Keratinocyte (primary cell): ENCODE results near the gene APOBEC3C. TPM values are rescaled to one million over a fixed set of nuclear protein-coding genes. Genes with fewer than 3 reads are reported as not detected.

Experiments used
- DNase-seq: peaks from one replicate; pipeline ENCODE4 v3.0.0-alpha.2; 2011; ENCODE audit warnings: low read depth, missing footprints, low spot score
- FAIRE-seq: peaks from 2 replicates; lab custom pipeline; 2011; peaks lifted over from hg19 to GRCh38; lab: Jason Lieb, UNC
- H2AFZ ChIP-seq: 2 replicates; pipeline ENCODE4 v1.6.0; 2012; ENCODE audit warnings: low read length, control low read depth, inconsistent platforms; ENCODE audit not compliant: control insufficient read depth
- H3K27ac ChIP-seq: 2 replicates; pipeline ENCODE4 v1.5.1; 2011; ENCODE audit warnings: low read length; ENCODE audit not compliant: control insufficient read depth, insufficient read depth
- H3K27me3 ChIP-seq: 3 replicates; pipeline ENCODE4 v1.6.0; 2011; ENCODE audit warnings: low read length; ENCODE audit not compliant: control insufficient read depth, insufficient read depth; ENCODE audit errors: extremely low read depth
- H3K36me3 ChIP-seq, 2 experiments: 2 replicates in 1 of 2; 3 replicates in 1 of 2; pipeline ENCODE4 v1.5.1; 2011; ENCODE audit warnings: low read length in 2 of 2, mild to moderate bottlenecking in 1 of 2; ENCODE audit not compliant: control insufficient read depth in 2 of 2, insufficient read depth in 2 of 2; ENCODE audit errors: extremely low read depth in 1 of 2
- H3K4me1 ChIP-seq: 3 replicates; pipeline ENCODE4 v1.5.1; 2011; ENCODE audit warnings: low read length; ENCODE audit not compliant: control insufficient read depth, insufficient read depth; ENCODE audit errors: extremely low read depth
- H3K4me2 ChIP-seq: 3 replicates; pipeline ENCODE4 v1.6.0; 2011; ENCODE audit warnings: low read depth, low read length; ENCODE audit not compliant: control insufficient read depth, insufficient read depth; ENCODE audit errors: extremely low read depth
- H3K4me3 ChIP-seq, 3 experiments: fragments of 200-600 bp in 1 of 3; sonication (generic) in 1 of 3; 2 replicates in 2 of 3; 3 replicates in 1 of 3; pipeline ENCODE4 v1.5.1; 2011 to 2016; ENCODE audit warnings: low read length in 3 of 3, mild to moderate bottlenecking in 3 of 3, control low read depth in 2 of 3, inconsistent platforms in 1 of 3, low read depth in 1 of 3, mixed read lengths in 1 of 3, mixed run types in 1 of 3, moderate library complexity in 1 of 3; ENCODE audit not compliant: control insufficient read depth in 2 of 3, insufficient read depth in 2 of 3; ENCODE audit errors: extremely low read depth in 1 of 3
- H3K79me2 ChIP-seq: 2 replicates; pipeline ENCODE4 v1.6.0; 2012; ENCODE audit warnings: low read length; ENCODE audit not compliant: control insufficient read depth, insufficient read depth
- H3K9ac ChIP-seq: 3 replicates; pipeline ENCODE4 v1.6.0; 2011; ENCODE audit warnings: low read length; ENCODE audit not compliant: control insufficient read depth, insufficient read depth; ENCODE audit errors: extremely low read depth
- H3K9me1 ChIP-seq: 3 replicates; pipeline ENCODE4 v1.6.0; 2011; ENCODE audit warnings: low read length; ENCODE audit not compliant: control insufficient read depth, insufficient read depth; ENCODE audit errors: extremely low read depth
- H3K9me3 ChIP-seq: 2 replicates; pipeline ENCODE4 v1.5.1; 2012; ENCODE audit warnings: low read depth, low read length; ENCODE audit not compliant: control insufficient read depth
- H4K20me1 ChIP-seq: 3 replicates; pipeline ENCODE4 v1.6.0; 2011; ENCODE audit warnings: low read length; ENCODE audit not compliant: control insufficient read depth, insufficient read depth; ENCODE audit errors: extremely low read depth
- CTCF ChIP-seq, 3 experiments: IDR thresholded peaks in 1 of 3; conservative IDR thresholded peaks in 1 of 3; optimal IDR thresholded peaks in 1 of 3; 2 replicates in 2 of 3; 3 replicates in 1 of 3; pipeline versions ENCODE3 to v1.5.1; 2011; ENCODE audit warnings: low read length in 3 of 3, mild to moderate bottlenecking in 3 of 3, moderate library complexity in 2 of 3, control low read depth in 1 of 3, inconsistent platforms in 1 of 3; ENCODE audit not compliant: insufficient read depth in 2 of 3; ENCODE audit errors: extremely low read depth in 1 of 3
- EZH2 ChIP-seq: IDR thresholded peaks from one replicate; pipeline ENCODE4 v1.6.1; 2012; ENCODE audit warnings: inconsistent platforms, mild to moderate bottlenecking, low read length, moderate library complexity
- dilution Hi-C: fragments of 300-500 bp; cut with MboI; formaldehyde crosslinking; loops from one replicate; pipeline ENCODE4 v1.7.0; 2020; ENCODE audit warnings: low sequenced_read_pairs; ENCODE audit not compliant: extremely low pct_ligation_motif_present
- polyA plus RNA-seq, 5 experiments: library from polyadenylated mRNA; depleted of rRNA in 3 of 5; stranded (reverse) in 3 of 5; stranded (forward) in 1 of 5; unstranded in 1 of 5; fragments of >200 nt; gene quantifications; 1 replicate in 1 of 5; 2 replicates in 3 of 5; 3 replicates in 1 of 5; pipeline versions ENCODE4 v1.2.1 to v1.2.3, GENCODE V29; 2011 to 2012; ENCODE audit warnings: missing spikeins in 2 of 5, low read depth in 1 of 5, low replicate concordance in 1 of 5

Gene APOBEC3C
- polyA plus RNA-seq, 1 donor (not counting 4 experiments of a cell fraction or from before 2014, with no cell fraction given) = 34.7 TPM

- H3K36me3 ChIP-seq = no peaks in the 10 kb centered on the region
- H3K27me3 ChIP-seq = peaks cover 22% of the 10 kb centered on the region
- DNase-seq (no peak), FAIRE-seq (no peak)
- H3K9me3 ChIP-seq = no peaks in the 10 kb centered on the region
- no peak overlapping the region for H3K27ac ChIP-seq
- dilution Hi-C loops = no loop called here
- H3K4me2 ChIP-seq = no peak overlapping the region
- no peaks in the 10 kb centered on the region for H3K9me1 ChIP-seq
- no peaks in the 10 kb centered on the region for H3K79me2 ChIP-seq
- no peaks in the 10 kb centered on the region for H4K20me1 ChIP-seq
- no peaks in the 10 kb centered on the region for H3K4me1 ChIP-seq
- no peak overlapping the region for H3K4me3 ChIP-seq
- no peak overlapping the region for H3K9ac ChIP-seq
- no peak for TF ChIP-seq CTCF (optimal IDR thresholded peaks at IDR 0.05 in 1 of 3, IDR thresholded peaks at IDR 0.05 in 1 of 3, conservative IDR thresholded peaks at IDR 0.05 in 1 of 3; ENCODE audit: extremely low read depth in 1 of 3, insufficient read depth in 2 of 3, low read length in 3 of 3)
- TF ChIP-seq EZH2 = no peak
- H2AFZ ChIP-seq = no peak overlapping the region
Measured at GRCh38 chr22:38966380-38966702, 47.7 kb upstream of the APOBEC3C start.

GRCh38 chr22:38966942-38967341 is 47.1 kb upstream of the APOBEC3C start:
- Histone ChIP-seq H3K4me1 (no peaks in the 10 kb centered on the region), H3K36me3 (no peaks in the 10 kb centered on the region), H3K27me3 (peaks cover 22% of the 10 kb centered on the region), H3K79me2 (no peaks in the 10 kb centered on the region), H3K4me2 (no peak overlapping the region), H3K9me3 (no peaks in the 10 kb centered on the region), H4K20me1 (no peaks in the 10 kb centered on the region), H2AFZ (no peak overlapping the region), H3K9ac (no peak overlapping the region), H3K4me3 (no peak overlapping the region), H3K9me1 (no peaks in the 10 kb centered on the region), H3K27ac (no peak overlapping the region)
- FAIRE-seq (no peak), DNase-seq (no peak)
- dilution Hi-C loops = no loop called here
- TF ChIP-seq CTCF (optimal IDR thresholded peaks at IDR 0.05 in 1 of 3, IDR thresholded peaks at IDR 0.05 in 1 of 3, conservative IDR thresholded peaks at IDR 0.05 in 1 of 3; ENCODE audit: extremely low read depth in 1 of 3, insufficient read depth in 2 of 3, low read length in 3 of 3) = no peak
- no peak for TF ChIP-seq EZH2
